SIG-M5 treated with dmso at 0.1 percent for 504 hours (cell line): Measurements from ENCODE around the gene HSPA12A.
"Not testable (repeated sequence)": the region's sequence is repeated elsewhere in the genome, so short reads cannot be mapped to it uniquely, and the experiment has no call there.

Source experiments
- DNase-seq: peaks from one replicate; lab custom pipeline; 2025; ENCODE audit not compliant: unreplicated experiment; lab: John Stamatoyannopoulos, UW

The HSPA12A gene

GRCh38 chr10:116718058-116718457 is 24.3 kb downstream of the HSPA12A start:
- no peak for DNase-seq

- DNase-seq, result no peak
Observed at GRCh38 chr10:116716381-116716780, 26.0 kb downstream of the HSPA12A start.

GRCh38 chr10:116715839-116716377 is 26.5 kb downstream of the HSPA12A start:
- no peak for DNase-seq

- DNase-seq, result no peak
Observed at GRCh38 chr10:116715341-116715740, 27.0 kb downstream of the HSPA12A start.

- DNase-seq, result no peak
Observed at GRCh38 chr10:116713846-116714245, 28.5 kb downstream of the HSPA12A start.

GRCh38 chr10:116712989-116713543 is 29.3 kb downstream of the HSPA12A start:
- DNase-seq, result no peak

GRCh38 chr10:116712519-116712918 is 29.8 kb downstream of the HSPA12A start:
- DNase-seq, result no peak

GRCh38 chr10:116711803-116712202 is 30.6 kb downstream of the HSPA12A start:
- not testable (repeated sequence) for DNase-seq

- DNase-seq, result no peak
Observed at GRCh38 chr10:116710076-116710475, 32.3 kb downstream of the HSPA12A start.

GRCh38 chr10:116708877-116709276 is 33.5 kb downstream of the HSPA12A start:
- DNase-seq, result no peak

GRCh38 chr10:116708391-116708821 is 34.0 kb downstream of the HSPA12A start:
- DNase-seq, result no peak

GRCh38 chr10:116707981-116708380 is 34.4 kb downstream of the HSPA12A start:
- DNase-seq, result no peak

GRCh38 chr10:116706281-116706680 is 36.1 kb downstream of the HSPA12A start:
- no peak for DNase-seq

- no peak for DNase-seq
Observed at GRCh38 chr10:116705498-116705897, 36.9 kb downstream of the HSPA12A start.

- no peak for DNase-seq
Observed at GRCh38 chr10:116704926-116705325, 37.4 kb downstream of the HSPA12A start.

- no peak for DNase-seq
Observed at GRCh38 chr10:116702165-116702564, 40.2 kb downstream of the HSPA12A start.

- no peak for DNase-seq
Observed at GRCh38 chr10:116699471-116700150, 42.8 kb downstream of the HSPA12A start.

- no peak for DNase-seq
Observed at GRCh38 chr10:116699049-116699448, 43.3 kb downstream of the HSPA12A start.

GRCh38 chr10:116698364-116698763 is 44.0 kb downstream of the HSPA12A start:
- DNase-seq, result no peak

- no peak for DNase-seq
Observed at GRCh38 chr10:116697816-116698215, 44.5 kb downstream of the HSPA12A start.

- DNase-seq, result no peak
Observed at GRCh38 chr10:116696919-116697318, 45.4 kb downstream of the HSPA12A start.

- no peak for DNase-seq
Observed at GRCh38 chr10:116694927-116695268, 47.5 kb downstream of the HSPA12A start.
